Measurements from ENCODE around the gene CUL4A. TPM values are rescaled to one million over a fixed set of nuclear protein-coding genes. Genes with fewer than 3 reads are reported as not detected.

CUL4A gene
- total and polyA plus RNA-seq, 9 of the 15 experiments (the other 6 are each of a cell fraction or from before 2014, with no cell fraction given): 21.1 to 92.0 (median 63.2) TPM

GRCh38 chr13:113296823-113297369 is 87.5 kb downstream of the CUL4A start, which contains the start of gene LAMP1 (continued):
- TF ChIP-seq, protein P1, sequence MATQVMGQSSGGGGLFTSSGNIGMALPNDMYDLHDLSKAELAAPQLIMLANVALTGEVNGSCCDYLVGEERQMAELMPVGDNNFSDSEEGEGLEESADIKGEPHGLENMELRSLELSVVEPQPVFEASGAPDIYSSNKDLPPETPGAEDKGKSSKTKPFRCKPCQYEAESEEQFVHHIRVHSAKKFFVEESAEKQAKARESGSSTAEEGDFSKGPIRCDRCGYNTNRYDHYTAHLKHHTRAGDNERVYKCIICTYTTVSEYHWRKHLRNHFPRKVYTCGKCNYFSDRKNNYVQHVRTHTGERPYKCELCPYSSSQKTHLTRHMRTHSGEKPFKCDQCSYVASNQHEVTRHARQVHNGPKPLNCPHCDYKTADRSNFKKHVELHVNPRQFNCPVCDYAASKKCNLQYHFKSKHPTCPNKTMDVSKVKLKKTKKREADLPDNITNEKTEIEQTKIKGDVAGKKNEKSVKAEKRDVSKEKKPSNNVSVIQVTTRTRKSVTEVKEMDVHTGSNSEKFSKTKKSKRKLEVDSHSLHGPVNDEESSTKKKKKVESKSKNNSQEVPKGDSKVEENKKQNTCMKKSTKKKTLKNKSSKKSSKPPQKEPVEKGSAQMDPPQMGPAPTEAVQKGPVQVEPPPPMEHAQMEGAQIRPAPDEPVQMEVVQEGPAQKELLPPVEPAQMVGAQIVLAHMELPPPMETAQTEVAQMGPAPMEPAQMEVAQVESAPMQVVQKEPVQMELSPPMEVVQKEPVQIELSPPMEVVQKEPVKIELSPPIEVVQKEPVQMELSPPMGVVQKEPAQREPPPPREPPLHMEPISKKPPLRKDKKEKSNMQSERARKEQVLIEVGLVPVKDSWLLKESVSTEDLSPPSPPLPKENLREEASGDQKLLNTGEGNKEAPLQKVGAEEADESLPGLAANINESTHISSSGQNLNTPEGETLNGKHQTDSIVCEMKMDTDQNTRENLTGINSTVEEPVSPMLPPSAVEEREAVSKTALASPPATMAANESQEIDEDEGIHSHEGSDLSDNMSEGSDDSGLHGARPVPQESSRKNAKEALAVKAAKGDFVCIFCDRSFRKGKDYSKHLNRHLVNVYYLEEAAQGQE (IDR thresholded peaks at IDR 0.05; ENCODE audit: borderline replicate concordance): peak; percentile 99
- TF ChIP-seq, protein P1 (CRISPR knock-in tag; IDR thresholded peaks at IDR 0.05; ENCODE audit: low read depth): peak; percentile 69; the same call in 1 of the 2 replicates
- TF ChIP-seq ZNF121 (CRISPR knock-in tag; conservative IDR thresholded peaks at IDR 0.05) (peak; percentile 39; the same call in 1 of the 2 replicates), ZNF232 (CRISPR knock-in tag; IDR thresholded peaks at IDR 0.05) (peak; percentile 89), EWSR1 (IDR thresholded peaks at IDR 0.05; ENCODE audit: borderline replicate concordance, low read depth, partially characterized antibody) (no peak), THAP7 (CRISPR knock-in tag; IDR thresholded peaks at IDR 0.05) (no peak), TEAD1 (CRISPR knock-in tag; IDR thresholded peaks at IDR 0.05) (peak; percentile 36 to 95; a peak in 3 of 4 replicates), GATAD2B (IDR thresholded peaks at IDR 0.05; ENCODE audit: borderline replicate concordance) (peak; percentile 67; the same call in 1 of the 2 replicates), RREB1 (CRISPR knock-in tag; IDR thresholded peaks at IDR 0.05) (peak; percentile 64; the same call in 1 of the 2 replicates), CEBPB (tag; IDR thresholded peaks at IDR 0.05) (no peak), ZNF175 (CRISPR knock-in tag; IDR thresholded peaks at IDR 0.05; ENCODE audit: low read depth) (no peak), ZNF347 (CRISPR knock-in tag; IDR thresholded peaks at IDR 0.05; ENCODE audit: low read depth) (no peak), RBM17 (IDR thresholded peaks at IDR 0.05; ENCODE audit: borderline replicate concordance, low read depth, low read length) (no peak), U2AF2 (optimal IDR thresholded peaks at IDR 0.05; ENCODE audit: low read depth, low read length) (no peak)

Measured in K562 (cell line).